Thyroid gland (tissue), 4 donors: ENCODE measurements around the gene TRPM1. TPM values are rescaled to one million over a fixed set of nuclear protein-coding genes. Genes with fewer than 3 reads are reported as not detected.

ENCODE experiments used
- DNase-seq, 2 donors: peaks; one replicate each; pipeline ENCODE4 v3.0.0-alpha.2; 2019
- H3K27ac ChIP-seq, 3 donors: fragments of 200-600 bp; sonication (generic); 1 replicate in 2 of 3; 2 replicates in 1 of 3; pipeline ENCODE4 v1.5.1; 2016 to 2019; ENCODE audit warnings: mild to moderate bottlenecking in 1 of 3, moderate library complexity in 1 of 3
- H3K27me3 ChIP-seq: fragments of 200-600 bp; sonication (generic); one replicate; pipeline ENCODE4 v1.5.1; 2019
- H3K36me3 ChIP-seq, 2 donors: fragments of 200-600 bp; sonication (generic); one replicate each; pipeline ENCODE4 v1.5.1; 2016 to 2019
- H3K4me1 ChIP-seq, 2 donors: fragments of 200-600 bp; sonication (generic); one replicate each; pipeline ENCODE4 v1.5.1; 2017 to 2019
- H3K4me3 ChIP-seq, 3 donors: fragments of 200-600 bp; sonication (generic); replicated peaks in 1 of 3; 1 replicate in 2 of 3; 2 replicates in 1 of 3; pipeline ENCODE4 v1.5.1; 2016; ENCODE audit warnings: mild to moderate bottlenecking in 1 of 3
- H3K9me3 ChIP-seq: fragments of 200-600 bp; sonication (generic); one replicate; pipeline ENCODE4 v1.5.1; 2017
- POLR2A ChIP-seq, 2 donors: fragments of 450-650 bp; IDR thresholded peaks; one replicate each; pipeline ENCODE4 v1.6.1; 2017; ENCODE audit warnings: antibody characterized with exemption in 2 of 2, mild to moderate bottlenecking in 2 of 2, moderate library complexity in 1 of 2
- WGBS, 2 donors: methylation state at CpG; one replicate each; pipeline ENCODE4 v1.1.5; 2017; 5-methylcytosine and 5-hydroxymethylcytosine counted together
- intact Hi-C: fragments of 100-400 bp; cut with DNase I; formaldehyde crosslinking; loops from one replicate; pipeline ENCODE4 v1.15.1; 2023
- total RNA-seq, 4 donors: library from RNA; depleted of rRNA; stranded (reverse); fragments of >200 nt; gene quantifications; one replicate each; pipeline ENCODE4 v1.2.3, GENCODE V29; 2016
- TF ChIP-seq, protein P1 (sequence below), 6 experiments: fragments of 200-600 bp in 3 of 6; fragments of 450-650 bp in 3 of 6; sonication (generic) in 3 of 6; IDR thresholded peaks; one replicate each; pipeline ENCODE4 v1.5.1; 2016 to 2019; ENCODE audit warnings: antibody characterized with exemption in 6 of 6, mild to moderate bottlenecking in 2 of 6, inconsistent platforms in 1 of 6, moderate library complexity in 1 of 6

Gene TRPM1
- total RNA-seq, 4 donors from 2014 or later: not detected

DNA sequence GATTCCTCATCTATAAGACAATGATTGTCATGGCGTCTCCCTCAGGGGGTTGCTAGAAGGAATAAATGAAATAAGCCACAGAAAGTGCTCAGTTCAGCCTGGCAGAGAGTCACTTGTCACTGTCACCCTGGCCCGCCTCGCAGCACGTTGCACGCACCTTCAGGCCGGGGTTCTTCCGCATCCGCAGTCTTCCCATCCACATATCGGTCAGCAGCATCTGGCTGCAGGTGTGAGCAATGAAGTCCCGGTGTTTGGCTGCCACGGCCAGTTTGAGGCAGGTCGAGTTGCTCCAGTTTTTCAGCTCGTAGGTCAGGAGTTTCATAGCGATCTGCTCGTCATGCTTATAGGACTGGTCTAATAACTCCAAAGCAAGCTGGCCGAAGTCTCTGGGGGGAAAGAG is 61.6 kb downstream of the TRPM1 start:
- 94 to 95% methylated on average over 12 to 16 of the region's 16 CpGs for WGBS, 2 donors
- H3K4me1 ChIP-seq: no peaks in the 10 kb centered on the region
- H3K9me3 ChIP-seq: no peaks in the 10 kb centered on the region
- no peak overlapping the region for H3K4me3 ChIP-seq
- no peak for DNase-seq
- intact Hi-C loops: no loop called here
- H3K36me3 ChIP-seq: no peaks in the 10 kb centered on the region
- TF ChIP-seq POLR2A (IDR thresholded peaks at IDR 0.05): no peak
- TF ChIP-seq, protein P1, sequence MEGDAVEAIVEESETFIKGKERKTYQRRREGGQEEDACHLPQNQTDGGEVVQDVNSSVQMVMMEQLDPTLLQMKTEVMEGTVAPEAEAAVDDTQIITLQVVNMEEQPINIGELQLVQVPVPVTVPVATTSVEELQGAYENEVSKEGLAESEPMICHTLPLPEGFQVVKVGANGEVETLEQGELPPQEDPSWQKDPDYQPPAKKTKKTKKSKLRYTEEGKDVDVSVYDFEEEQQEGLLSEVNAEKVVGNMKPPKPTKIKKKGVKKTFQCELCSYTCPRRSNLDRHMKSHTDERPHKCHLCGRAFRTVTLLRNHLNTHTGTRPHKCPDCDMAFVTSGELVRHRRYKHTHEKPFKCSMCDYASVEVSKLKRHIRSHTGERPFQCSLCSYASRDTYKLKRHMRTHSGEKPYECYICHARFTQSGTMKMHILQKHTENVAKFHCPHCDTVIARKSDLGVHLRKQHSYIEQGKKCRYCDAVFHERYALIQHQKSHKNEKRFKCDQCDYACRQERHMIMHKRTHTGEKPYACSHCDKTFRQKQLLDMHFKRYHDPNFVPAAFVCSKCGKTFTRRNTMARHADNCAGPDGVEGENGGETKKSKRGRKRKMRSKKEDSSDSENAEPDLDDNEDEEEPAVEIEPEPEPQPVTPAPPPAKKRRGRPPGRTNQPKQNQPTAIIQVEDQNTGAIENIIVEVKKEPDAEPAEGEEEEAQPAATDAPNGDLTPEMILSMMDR (IDR thresholded peaks at IDR 0.05): no peak
- no peaks in the 10 kb centered on the region for H3K27me3 ChIP-seq
- no peak overlapping the region for H3K27ac ChIP-seq

DNA sequence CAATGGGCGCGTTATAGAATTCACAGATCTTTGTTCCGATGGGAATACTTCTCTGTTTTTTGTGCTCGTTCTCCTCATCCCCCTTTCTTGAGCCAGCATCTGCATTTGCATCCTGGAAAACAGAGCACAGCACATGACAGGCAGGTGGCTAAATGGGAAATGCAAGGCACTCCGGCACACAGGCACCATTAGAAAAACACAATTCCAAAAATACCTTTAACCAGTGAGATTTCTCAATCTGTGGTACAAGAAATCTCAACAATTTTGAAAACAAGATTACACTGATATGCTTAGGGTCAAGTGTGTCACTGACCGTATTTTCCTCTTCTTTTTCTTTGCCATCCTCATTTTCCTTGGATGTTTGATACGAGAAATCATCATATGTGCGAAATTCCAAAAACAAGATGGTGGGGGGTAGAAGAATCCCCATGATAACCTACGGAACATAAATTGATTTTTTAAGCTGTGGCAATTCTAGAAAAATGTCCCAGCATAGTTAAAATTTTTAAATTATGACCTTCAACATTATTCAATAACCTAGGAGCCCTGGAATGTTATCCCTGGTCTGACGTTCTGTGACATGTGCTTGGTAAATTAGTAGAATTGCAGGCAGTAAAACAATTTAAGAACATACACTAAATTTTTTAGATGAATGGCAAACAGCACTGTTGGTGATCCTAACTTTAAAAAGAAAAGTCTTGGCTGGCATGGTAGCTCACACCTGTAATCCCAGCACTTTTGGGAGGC is 63.6 kb downstream of the TRPM1 start:
- WGBS, 2 donors: 93 to 96% methylated on average over 10 of the region's 10 CpGs
- TF ChIP-seq, protein P1 (IDR thresholded peaks at IDR 0.05): no peak
- TF ChIP-seq POLR2A (IDR thresholded peaks at IDR 0.05): no peak
- intact Hi-C loops: no loop called here
- no peak for DNase-seq
- Histone ChIP-seq H3K36me3 (no peaks in the 10 kb centered on the region), H3K27ac (no peak overlapping the region), H3K4me3 (no peak overlapping the region), H3K4me1 (peaks cover 9 to 12% of the 10 kb centered on the region in 2 donors), H3K27me3 (no peaks in the 10 kb centered on the region), H3K9me3 (no peaks in the 10 kb centered on the region)

DNA sequence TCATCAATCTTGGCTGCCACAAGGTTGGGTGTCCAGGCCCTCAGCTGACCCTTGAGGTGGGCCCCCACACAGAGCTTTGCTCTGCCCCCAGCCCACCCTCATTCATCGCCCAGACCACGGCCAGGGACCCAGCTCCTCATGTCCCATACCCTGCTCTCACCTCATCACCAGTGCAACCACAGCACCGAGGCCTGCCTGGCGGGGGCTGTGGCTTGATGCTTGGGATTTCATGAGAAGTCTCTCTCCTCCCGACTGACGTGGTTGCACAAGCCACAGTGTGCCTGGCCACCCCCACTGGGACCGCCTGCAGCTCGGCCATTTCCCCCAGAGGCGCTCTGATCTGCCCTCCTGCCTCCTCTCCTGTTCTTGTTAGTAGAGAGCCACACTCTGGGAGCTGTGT is 64.7 kb downstream of the TRPM1 start:
- no peak for DNase-seq
- no peaks in the 10 kb centered on the region for H3K27me3 ChIP-seq
- H3K27ac ChIP-seq: no peak overlapping the region
- no peak overlapping the region for H3K4me3 ChIP-seq
- intact Hi-C loops: no loop called here
- no peak for TF ChIP-seq POLR2A (IDR thresholded peaks at IDR 0.05)
- TF ChIP-seq, protein P1 (IDR thresholded peaks at IDR 0.05): no peak
- WGBS, 2 donors: 92 to 95% methylated on average over 9 of the region's 9 CpGs
- H3K4me1 ChIP-seq: peaks cover 14 to 16% of the 10 kb centered on the region in 2 donors
- H3K36me3 ChIP-seq: no peaks in the 10 kb centered on the region
- no peaks in the 10 kb centered on the region for H3K9me3 ChIP-seq

DNA sequence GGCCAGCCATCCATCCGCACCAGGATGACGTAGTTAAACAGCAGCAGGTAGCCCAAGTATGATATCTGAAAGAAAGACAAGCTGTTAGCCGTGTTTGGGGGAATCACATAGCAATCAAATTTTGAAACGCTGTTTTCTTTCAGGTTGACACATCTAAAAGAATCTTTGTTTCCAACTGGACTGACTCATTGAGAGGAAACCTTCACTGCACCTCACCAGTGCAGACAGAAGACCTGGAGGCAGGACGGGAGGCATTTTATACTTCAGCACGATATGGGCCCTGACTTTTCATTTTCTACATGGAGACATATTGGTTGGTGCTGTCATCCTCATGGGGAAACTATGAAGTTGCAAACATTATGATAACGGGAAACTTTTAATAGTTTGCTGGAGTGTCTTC is 65.9 kb downstream of the TRPM1 start:
- Histone ChIP-seq H3K36me3 (no peaks in the 10 kb centered on the region), H3K4me1 (peaks cover 14 to 16% of the 10 kb centered on the region in 2 donors), H3K27me3 (no peaks in the 10 kb centered on the region), H3K9me3 (no peaks in the 10 kb centered on the region), H3K27ac (no peak overlapping the region), H3K4me3 (no peak overlapping the region)
- 89% methylated on average over 7 of the region's 7 CpGs for WGBS, 2 donors
- DNase-seq: no peak
- no peak for TF ChIP-seq POLR2A (IDR thresholded peaks at IDR 0.05)
- TF ChIP-seq, protein P1 (IDR thresholded peaks at IDR 0.05): no peak
- intact Hi-C loops: no loop called here

DNA sequence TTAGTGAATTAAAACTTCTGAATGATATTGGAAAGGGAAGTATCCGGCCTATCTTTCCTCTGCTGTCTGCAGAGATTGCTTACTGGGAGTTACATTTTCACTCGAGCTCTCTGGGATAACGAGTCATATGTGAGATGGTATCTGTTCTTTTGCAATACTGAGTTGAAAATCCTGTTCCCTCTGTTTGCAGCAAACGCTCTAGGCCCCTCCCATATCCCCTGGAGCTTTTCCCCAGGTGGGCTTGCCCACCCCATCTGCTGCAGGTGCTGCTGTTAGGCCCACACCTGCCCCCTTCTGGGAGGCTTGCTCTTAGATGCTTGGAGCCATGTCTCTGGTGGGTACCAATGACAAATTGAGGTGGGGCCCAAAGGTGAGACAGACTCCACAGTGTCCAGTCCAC is 67.4 kb downstream of the TRPM1 start:
- no peak overlapping the region for H3K4me3 ChIP-seq
- 66 to 71% methylated on average over 4 of the region's 4 CpGs for whole genome bisulfite sequencing, 2 donors
- H3K4me1 ChIP-seq: peaks cover 14 to 16% of the 10 kb centered on the region in 2 donors
- TF ChIP-seq POLR2A (IDR thresholded peaks at IDR 0.05): no peak
- TF ChIP-seq, protein P1 (IDR thresholded peaks at IDR 0.05): no peak
- intact Hi-C loops: no loop called here
- no peak overlapping the region for H3K27ac ChIP-seq
- no peaks in the 10 kb centered on the region for H3K36me3 ChIP-seq
- no peaks in the 10 kb centered on the region for H3K27me3 ChIP-seq
- DNase-seq: no peak
- no peaks in the 10 kb centered on the region for H3K9me3 ChIP-seq
